Nephron (organoid): ENCODE results near the gene CCDC71L.

Experiments
- H3K27ac Mint-ChIP-seq, 3 experiments: 2 replicates each; pipeline ENCODE4 v1.8.0; 2020; ENCODE audit warnings: mixed read lengths in 3 of 3, mild to moderate bottlenecking in 2 of 3, moderate library complexity in 1 of 3
- H3K27me3 Mint-ChIP-seq: 2 replicates; pipeline ENCODE4 v1.8.0; 2021; ENCODE audit warnings: low read depth, mild to moderate bottlenecking, moderate library complexity, mixed read lengths
- H3K36me3 Mint-ChIP-seq: 2 replicates; pipeline ENCODE4 v1.8.0; 2020; ENCODE audit warnings: low read depth, mixed read lengths
- H3K4me1 Mint-ChIP-seq: 2 replicates; pipeline ENCODE4 v1.8.0; 2020; ENCODE audit warnings: mixed read lengths
- H3K4me3 Mint-ChIP-seq, 3 experiments: 2 replicates each; pipeline ENCODE4 v1.8.0; 2020; ENCODE audit warnings: mild to moderate bottlenecking in 3 of 3, mixed read lengths in 3 of 3, moderate library complexity in 2 of 3
- H3K9me3 Mint-ChIP-seq: 2 replicates; pipeline ENCODE4 v1.8.0; 2020; ENCODE audit warnings: mixed read lengths
- CTCF ChIP-seq, 3 experiments: fragments of 200-600 bp; sonication (generic); IDR thresholded peaks; one replicate each; pipeline ENCODE4 v1.5.0; 2021; ENCODE audit warnings: antibody characterized with exemption in 3 of 3; ENCODE audit not compliant: unreplicated experiment in 3 of 3

Gene CCDC71L

DNA sequence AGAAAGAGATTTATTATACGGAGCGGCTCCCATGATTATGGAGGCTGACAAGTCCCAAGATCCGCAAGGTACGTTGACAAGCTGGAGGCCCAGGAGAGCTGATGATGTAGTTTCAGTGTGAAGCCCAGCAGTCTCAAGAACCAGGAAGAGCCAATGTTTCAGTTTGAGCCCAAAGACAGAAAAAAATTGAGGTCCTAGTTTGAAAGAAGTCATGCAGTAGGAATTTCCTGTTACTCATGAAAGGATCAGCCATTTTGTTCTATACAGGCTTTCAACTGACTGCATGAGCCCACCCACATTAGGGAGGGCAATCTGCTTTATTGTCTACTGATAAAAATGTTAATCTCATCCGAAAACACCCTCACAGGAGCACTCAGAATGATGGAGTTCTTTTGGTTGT is 51.5 kb downstream of the CCDC71L start:
- Mint-ChIP-seq H3K4me1 (peaks cover 9% of the 10 kb centered on the region), H3K9me3 (peaks cover 3% of the 10 kb centered on the region), H3K36me3 (no peaks in the 10 kb centered on the region), H3K4me3 (no peak overlapping the region), H3K27me3 (peaks cover 3% of the 10 kb centered on the region), H3K27ac (no peak overlapping the region)
- TF ChIP-seq CTCF (IDR thresholded peaks at IDR 0.05; ENCODE audit: unreplicated experiment in 3 of 3) = no peak

DNA sequence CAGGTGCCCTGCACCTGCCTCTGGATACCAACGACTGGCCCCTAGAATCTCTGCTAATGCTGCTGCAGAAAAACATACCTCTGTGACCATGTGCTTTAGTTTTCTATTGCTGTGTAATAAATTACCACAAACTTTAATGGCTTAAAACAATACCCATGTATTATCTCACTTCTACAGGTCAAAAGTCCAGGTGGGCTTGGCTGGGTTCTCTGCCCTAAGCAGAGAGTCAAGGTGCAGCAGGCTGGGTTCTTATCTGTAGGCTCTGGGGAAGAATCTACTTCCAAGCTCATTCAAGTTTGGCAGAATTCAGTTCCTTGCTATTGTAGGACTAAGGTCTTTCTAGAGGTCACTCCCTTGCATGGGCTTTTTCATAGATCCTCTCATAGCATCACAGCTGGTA is 52.3 kb downstream of the CCDC71L start:
- H3K27me3 Mint-ChIP-seq = peaks cover 3% of the 10 kb centered on the region
- H3K4me3 Mint-ChIP-seq = no peak overlapping the region
- no peaks in the 10 kb centered on the region for H3K36me3 Mint-ChIP-seq
- H3K9me3 Mint-ChIP-seq = peaks cover 3% of the 10 kb centered on the region
- TF ChIP-seq CTCF (IDR thresholded peaks at IDR 0.05; ENCODE audit: unreplicated experiment in 3 of 3) = no peak
- H3K4me1 Mint-ChIP-seq = peaks cover 6% of the 10 kb centered on the region
- H3K27ac Mint-ChIP-seq = no peak overlapping the region
